Thyroid gland (tissue), 4 donors: ENCODE data around the gene PARD3. TPM values are rescaled to one million over a fixed set of nuclear protein-coding genes. Genes with fewer than 3 reads are reported as not detected.

Experiments
- DNase-seq, 2 donors: peaks; one replicate each; pipeline ENCODE4 v3.0.0-alpha.2; 2019
- H3K27ac ChIP-seq, 3 donors: fragments of 200-600 bp; sonication (generic); 1 replicate in 2 of 3; 2 replicates in 1 of 3; pipeline ENCODE4 v1.5.1; 2016 to 2019; ENCODE audit warnings: mild to moderate bottlenecking in 1 of 3, moderate library complexity in 1 of 3
- H3K27me3 ChIP-seq: fragments of 200-600 bp; sonication (generic); one replicate; pipeline ENCODE4 v1.5.1; 2019
- H3K36me3 ChIP-seq, 2 donors: fragments of 200-600 bp; sonication (generic); one replicate each; pipeline ENCODE4 v1.5.1; 2016 to 2019
- H3K4me1 ChIP-seq, 2 donors: fragments of 200-600 bp; sonication (generic); one replicate each; pipeline ENCODE4 v1.5.1; 2017 to 2019
- H3K4me3 ChIP-seq, 3 donors: fragments of 200-600 bp; sonication (generic); replicated peaks in 1 of 3; 1 replicate in 2 of 3; 2 replicates in 1 of 3; pipeline ENCODE4 v1.5.1; 2016; ENCODE audit warnings: mild to moderate bottlenecking in 1 of 3
- H3K9me3 ChIP-seq: fragments of 200-600 bp; sonication (generic); one replicate; pipeline ENCODE4 v1.5.1; 2017
- POLR2A ChIP-seq, 2 donors: fragments of 450-650 bp; IDR thresholded peaks; one replicate each; pipeline ENCODE4 v1.6.1; 2017; ENCODE audit warnings: antibody characterized with exemption in 2 of 2, mild to moderate bottlenecking in 2 of 2, moderate library complexity in 1 of 2
- WGBS, 2 donors: methylation state at CpG; one replicate each; pipeline ENCODE4 v1.1.5; 2017; 5-methylcytosine and 5-hydroxymethylcytosine counted together
- intact Hi-C: fragments of 100-400 bp; cut with DNase I; formaldehyde crosslinking; loops from one replicate; pipeline ENCODE4 v1.15.1; 2023
- total RNA-seq, 4 donors: library from RNA; depleted of rRNA; stranded (reverse); fragments of >200 nt; gene quantifications; one replicate each; pipeline ENCODE4 v1.2.3, GENCODE V29; 2016
- TF ChIP-seq, protein P1 (sequence below), 6 experiments: fragments of 200-600 bp in 3 of 6; fragments of 450-650 bp in 3 of 6; sonication (generic) in 3 of 6; IDR thresholded peaks; one replicate each; pipeline ENCODE4 v1.5.1; 2016 to 2019; ENCODE audit warnings: antibody characterized with exemption in 6 of 6, mild to moderate bottlenecking in 2 of 6, inconsistent platforms in 1 of 6, moderate library complexity in 1 of 6

PARD3 gene
- total RNA-seq, 4 donors from 2014 or later: 48.6 to 88.4 (median 57.7) TPM

DNA sequence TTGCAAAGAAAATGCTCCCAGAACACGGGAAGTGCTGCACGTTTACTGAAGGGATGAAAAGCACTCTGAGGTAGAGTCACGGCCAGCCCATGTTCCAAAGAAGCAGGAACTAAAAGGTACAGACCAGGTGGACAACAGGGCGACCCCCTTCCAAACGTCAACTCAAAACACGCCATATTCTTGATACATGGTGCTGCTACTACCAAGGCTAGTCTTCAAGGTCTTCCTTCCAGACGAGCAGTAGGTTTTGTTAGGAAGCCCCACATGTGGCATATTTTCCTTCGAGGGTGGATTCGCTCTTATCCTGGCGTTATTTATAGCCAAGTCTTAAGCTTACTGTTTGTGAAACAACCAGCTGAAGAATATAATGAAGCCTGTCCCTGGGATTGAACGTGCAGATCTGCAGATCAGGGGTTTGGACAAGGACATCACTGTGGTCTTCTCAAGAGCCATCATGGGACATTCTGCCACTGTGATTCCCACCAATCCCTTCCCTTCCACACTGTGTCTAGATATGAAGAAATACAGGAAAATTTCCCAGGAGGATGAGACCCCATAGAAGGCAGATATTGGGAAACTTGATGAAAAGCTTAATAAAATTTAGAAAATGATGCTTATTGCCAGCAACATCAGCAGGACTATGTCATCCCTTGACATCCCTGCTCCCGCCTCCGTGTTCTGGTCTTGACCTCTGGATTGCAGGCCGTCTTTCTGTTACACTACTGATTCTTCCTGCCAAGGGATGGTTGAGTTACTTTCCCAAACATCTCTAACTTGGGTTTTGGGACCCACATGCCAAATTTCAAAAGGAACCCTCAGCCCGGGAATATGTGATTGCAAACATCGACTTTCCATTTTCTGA is 734.4 kb downstream of the PARD3 start:
- intact Hi-C loops: no loop called here
- Histone ChIP-seq H3K27me3 (no peaks in the 10 kb centered on the region), H3K36me3 (no peaks in the 10 kb centered on the region), H3K4me1 (no peaks in the 10 kb centered on the region), H3K4me3 (no peak overlapping the region), H3K27ac (no peak overlapping the region), H3K9me3 (no peaks in the 10 kb centered on the region)
- DNase-seq: no peak
- 85 to 91% methylated on average over 16 of the region's 16 CpGs for WGBS, 2 donors
- no peak for TF ChIP-seq POLR2A (IDR thresholded peaks at IDR 0.05)
- TF ChIP-seq, protein P1, sequence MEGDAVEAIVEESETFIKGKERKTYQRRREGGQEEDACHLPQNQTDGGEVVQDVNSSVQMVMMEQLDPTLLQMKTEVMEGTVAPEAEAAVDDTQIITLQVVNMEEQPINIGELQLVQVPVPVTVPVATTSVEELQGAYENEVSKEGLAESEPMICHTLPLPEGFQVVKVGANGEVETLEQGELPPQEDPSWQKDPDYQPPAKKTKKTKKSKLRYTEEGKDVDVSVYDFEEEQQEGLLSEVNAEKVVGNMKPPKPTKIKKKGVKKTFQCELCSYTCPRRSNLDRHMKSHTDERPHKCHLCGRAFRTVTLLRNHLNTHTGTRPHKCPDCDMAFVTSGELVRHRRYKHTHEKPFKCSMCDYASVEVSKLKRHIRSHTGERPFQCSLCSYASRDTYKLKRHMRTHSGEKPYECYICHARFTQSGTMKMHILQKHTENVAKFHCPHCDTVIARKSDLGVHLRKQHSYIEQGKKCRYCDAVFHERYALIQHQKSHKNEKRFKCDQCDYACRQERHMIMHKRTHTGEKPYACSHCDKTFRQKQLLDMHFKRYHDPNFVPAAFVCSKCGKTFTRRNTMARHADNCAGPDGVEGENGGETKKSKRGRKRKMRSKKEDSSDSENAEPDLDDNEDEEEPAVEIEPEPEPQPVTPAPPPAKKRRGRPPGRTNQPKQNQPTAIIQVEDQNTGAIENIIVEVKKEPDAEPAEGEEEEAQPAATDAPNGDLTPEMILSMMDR (IDR thresholded peaks at IDR 0.05): no peak

DNA sequence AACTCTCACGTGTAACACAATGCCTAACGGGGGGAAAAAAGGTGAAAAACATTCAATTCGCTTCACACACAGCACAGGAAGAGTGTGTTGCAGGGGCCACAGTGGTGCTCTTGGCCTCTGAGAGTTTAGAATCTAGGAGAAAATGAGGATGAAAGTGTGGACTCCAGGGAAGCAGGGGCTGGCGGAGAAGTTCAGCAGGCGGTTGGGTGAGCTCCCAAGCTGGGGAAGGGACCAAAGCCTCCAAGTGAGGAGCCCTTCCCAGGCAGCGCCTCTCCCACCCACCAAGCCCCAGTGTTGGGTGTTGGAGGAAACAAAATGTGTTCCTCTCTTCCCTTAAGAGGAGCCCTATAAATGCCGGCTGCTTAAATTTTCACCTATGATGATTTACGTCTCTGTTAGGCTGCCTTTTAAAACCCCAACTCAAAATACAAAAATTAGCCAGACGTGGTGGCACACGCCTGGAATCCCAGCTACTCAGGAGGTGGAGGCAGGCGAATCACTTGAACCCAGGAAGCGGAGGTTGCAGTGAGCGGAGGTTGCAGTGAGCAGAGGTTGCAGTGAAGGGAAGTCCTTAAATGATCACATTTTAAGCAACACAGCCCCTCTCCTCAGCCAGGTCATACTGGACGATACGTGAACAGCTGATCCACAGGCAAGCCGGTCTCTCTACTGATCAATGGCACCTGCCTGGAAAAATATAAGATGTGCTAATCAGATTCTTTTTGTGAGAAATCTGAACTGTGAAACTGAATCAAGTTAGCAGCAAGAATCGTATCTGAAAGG is 735.2 kb downstream of the PARD3 start:
- Histone ChIP-seq H3K4me1 (no peaks in the 10 kb centered on the region), H3K36me3 (no peaks in the 10 kb centered on the region), H3K27me3 (no peaks in the 10 kb centered on the region), H3K27ac (no peak overlapping the region), H3K9me3 (no peaks in the 10 kb centered on the region), H3K4me3 (no peak overlapping the region)
- intact Hi-C loops: no loop called here
- no peak for TF ChIP-seq POLR2A (IDR thresholded peaks at IDR 0.05)
- TF ChIP-seq, protein P1 (IDR thresholded peaks at IDR 0.05): no peak
- no peak for DNase-seq
- 94 to 95% methylated on average over 17 of the region's 17 CpGs for WGBS, 2 donors

DNA sequence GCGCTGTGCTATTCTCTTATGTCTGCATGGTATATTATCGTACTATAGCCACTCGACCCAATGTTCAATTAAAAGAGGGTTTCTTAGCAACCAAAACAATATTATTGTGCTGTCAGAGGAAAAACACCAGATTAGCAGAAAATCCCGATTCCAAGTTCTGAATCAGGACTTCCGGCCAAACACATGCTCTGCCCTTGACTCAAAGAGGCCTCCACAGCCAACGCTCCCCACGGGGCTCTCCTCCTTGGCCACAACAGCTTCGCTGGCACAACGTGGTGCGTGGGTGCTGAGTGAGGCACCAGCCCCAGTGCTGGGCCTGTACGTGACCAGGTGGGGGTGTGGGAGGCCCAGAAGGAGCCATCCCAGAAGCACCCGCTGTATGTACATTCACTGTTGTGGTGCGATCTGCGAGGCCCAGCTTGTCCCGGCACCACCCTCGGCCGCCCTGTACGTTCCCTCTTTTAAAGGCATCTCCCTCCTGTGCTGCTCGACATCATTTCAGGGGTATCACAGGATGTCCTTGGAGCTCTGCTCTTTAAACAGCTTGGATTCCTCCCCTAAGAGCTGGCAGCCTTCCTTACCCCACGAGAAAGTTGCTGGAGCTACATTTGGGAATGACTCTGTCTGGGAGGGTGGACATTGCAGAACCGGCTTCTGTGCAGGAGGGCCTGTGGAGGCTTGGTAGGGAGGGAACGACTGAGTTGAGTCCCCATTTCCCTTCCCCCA is 736.2 kb downstream of the PARD3 start:
- Histone ChIP-seq H3K27ac (no peak overlapping the region), H3K4me3 (no peak overlapping the region), H3K36me3 (no peaks in the 10 kb centered on the region), H3K4me1 (no peaks in the 10 kb centered on the region), H3K27me3 (no peaks in the 10 kb centered on the region), H3K9me3 (no peaks in the 10 kb centered on the region)
- DNase-seq: no peak
- WGBS, 2 donors: 70 to 80% methylated on average over 22 of the region's 22 CpGs
- TF ChIP-seq, protein P1 (IDR thresholded peaks at IDR 0.05): no peak
- no peak for TF ChIP-seq POLR2A (IDR thresholded peaks at IDR 0.05)
- intact Hi-C loops: no loop called here

DNA sequence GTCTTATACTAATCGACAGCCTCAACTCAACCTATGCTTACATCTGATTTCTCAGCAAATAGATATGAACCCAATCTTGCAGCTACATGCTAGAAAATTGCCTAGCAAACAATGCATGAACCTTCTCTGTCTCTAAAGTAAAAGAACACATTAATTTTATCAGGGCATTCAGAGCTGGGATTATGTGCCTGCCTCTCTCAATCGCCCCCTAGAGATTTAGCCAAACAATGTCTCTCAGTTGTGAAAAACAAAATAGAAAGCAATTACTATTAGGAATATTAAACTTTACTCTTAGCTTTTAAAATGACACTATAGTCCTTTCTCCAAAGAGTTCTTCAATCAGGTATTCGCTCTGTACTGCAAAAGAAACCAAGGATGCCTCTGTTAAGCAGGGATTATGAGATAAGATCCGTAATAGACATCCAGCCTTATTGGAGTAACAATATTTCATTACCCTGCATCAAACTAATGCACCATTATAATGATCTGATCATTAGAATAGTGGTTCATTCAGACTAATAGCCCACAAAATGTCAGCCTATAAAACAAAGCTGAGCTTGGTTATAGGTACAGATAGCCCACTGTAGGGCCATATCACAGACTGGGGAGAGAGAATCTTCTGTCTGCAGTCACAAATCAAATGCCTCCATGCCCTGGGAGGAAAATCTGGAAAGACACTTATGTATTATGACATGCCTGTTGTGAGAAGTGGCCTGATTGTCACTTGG is 736.9 kb downstream of the PARD3 start:
- H3K9me3 ChIP-seq: no peaks in the 10 kb centered on the region
- TF ChIP-seq, protein P1 (IDR thresholded peaks at IDR 0.05): no peak
- no peak for TF ChIP-seq POLR2A (IDR thresholded peaks at IDR 0.05)
- H3K4me1 ChIP-seq: no peaks in the 10 kb centered on the region
- H3K4me3 ChIP-seq: no peak overlapping the region
- intact Hi-C loops: no loop called here
- H3K27me3 ChIP-seq: no peaks in the 10 kb centered on the region
- no peak overlapping the region for H3K27ac ChIP-seq
- 83 to 85% methylated on average over 4 of the region's 4 CpGs for WGBS, 2 donors
- DNase-seq: no peak
- no peaks in the 10 kb centered on the region for H3K36me3 ChIP-seq
